HG03442 (cell line): ENCODE results near the gene PRPF40B.

Source experiments
- ATAC-seq: cut with Tn5 transposase; IDR thresholded peaks from one replicate; pipeline ENCODE4 v1.9.1; 2021; ENCODE audit warnings: mild to moderate bottlenecking, moderate library complexity; ENCODE audit not compliant: unreplicated experiment

PRPF40B gene

GRCh38 chr12:49680075-49680474 lies 56.7 kb downstream of the PRPF40B start:
- ATAC-seq: no peak

- no peak for ATAC-seq
Observed at GRCh38 chr12:49683599-49684309, 60.4 kb downstream of the PRPF40B start.

GRCh38 chr12:49684310-49684854 lies 61.0 kb downstream of the PRPF40B start:
- no peak for ATAC-seq

GRCh38 chr12:49687941-49688340 lies 64.6 kb downstream of the PRPF40B start:
- ATAC-seq: no peak

- no peak for ATAC-seq
Observed at GRCh38 chr12:49689237-49689636, 65.9 kb downstream of the PRPF40B start.

- no peak for ATAC-seq
Observed at GRCh38 chr12:49689785-49690184, 66.4 kb downstream of the PRPF40B start.

GRCh38 chr12:49692851-49693250 lies 69.5 kb downstream of the PRPF40B start:
- no peak for ATAC-seq

- ATAC-seq: no peak
Observed at GRCh38 chr12:49693931-49694444, 70.6 kb downstream of the PRPF40B start.
